Measurements from ENCODE around the gene HOXD10.
A peak's percentile ranks its signal among the peaks of the same experiment; 100 is the strongest.

HOXD10 gene

GRCh38 chr2:176123411-176124109, 7.0 kb downstream of the HOXD10 start:
- DNase-seq = no peak

- no peak for DNase-seq
These were observed 7.8 kb downstream of the HOXD10 start for GRCh38 chr2:176124110-176124946.

GRCh38 chr2:176124947-176125771, 8.6 kb downstream of the HOXD10 start:
- DNase-seq = no peak

- no peak for DNase-seq
These were observed 9.1 kb downstream of the HOXD10 start for GRCh38 chr2:176125772-176126054.

- DNase-seq = peak; percentile 58
These were observed 10.6 kb downstream of the HOXD10 start for GRCh38 chr2:176126929-176127773.

- no peak for DNase-seq
These were observed 11.1 kb downstream of the HOXD10 start for GRCh38 chr2:176127774-176128072.

GRCh38 chr2:176128172-176128981, 11.8 kb downstream of the HOXD10 start:
- DNase-seq = no peak

- peak; percentile 69 for DNase-seq
These were observed 12.6 kb downstream of the HOXD10 start, which contains the start of gene HOXD8 for GRCh38 chr2:176128982-176129796. Gene HOXD8 (plus strand): TSS chr2:176129705. CDS start chr2:176130367, 662 bp downstream.

GRCh38 chr2:176129813-176130146, 13.2 kb downstream of the HOXD10 start:
- no peak for DNase-seq

- no peak for DNase-seq
These were observed 13.8 kb downstream of the HOXD10 start for GRCh38 chr2:176130147-176130956.

- DNase-seq = no peak
These were observed 14.6 kb downstream of the HOXD10 start for GRCh38 chr2:176130957-176131847.

- no peak for DNase-seq
These were observed 15.2 kb downstream of the HOXD10 start for GRCh38 chr2:176131848-176132158.

- DNase-seq = no peak
These were observed 15.9 kb downstream of the HOXD10 start for GRCh38 chr2:176132205-176133171.

GRCh38 chr2:176133389-176133788, 16.8 kb downstream of the HOXD10 start:
- DNase-seq = no peak

- DNase-seq = no peak
These were observed 17.5 kb downstream of the HOXD10 start for GRCh38 chr2:176134035-176134434.

GRCh38 chr2:176135035-176135440, 18.5 kb downstream of the HOXD10 start:
- DNase-seq = no peak

GRCh38 chr2:176136374-176137251, 20.0 kb downstream of the HOXD10 start:
- no peak for DNase-seq
